OCI-LY3 (cell line): ENCODE data around the gene ANKRD11.

Source experiments
- H2AFZ ChIP-seq: fragments of 200-600, 300-600 bp; shearing (Covaris generic); 2 replicates; pipeline ENCODE4 v1.6.0; 2014; ENCODE audit warnings: antibody characterized with exemption, low read depth, low read length
- H3K27ac ChIP-seq: fragments of 200-600, 300-600 bp; sonication (generic); 2 replicates; pipeline ENCODE4 v1.5.1; 2014; ENCODE audit warnings: mild to moderate bottlenecking, low read length, moderate library complexity, mixed read lengths
- H3K27me3 ChIP-seq: fragments of 200-600, 300-600 bp; sonication (generic); 2 replicates; pipeline ENCODE4 v1.6.1; 2014; ENCODE audit warnings: low read depth, low read length, mixed read lengths
- H3K36me3 ChIP-seq: fragments of 200-600, 300-600 bp; sonication (generic); replicated peaks from 2 replicates; pipeline ENCODE3; 2014; ENCODE audit warnings: low read depth, low read length, mixed read lengths
- H3K4me1 ChIP-seq: fragments of 300-600, 200-600 bp; sonication (generic); 2 replicates; pipeline ENCODE4 v1.6.1; 2014; ENCODE audit warnings: low read length, mixed read lengths
- H3K4me2 ChIP-seq: fragments of 200-600, 300-600 bp; sonication (generic); 2 replicates; pipeline ENCODE4 v1.6.1; 2014; ENCODE audit warnings: low read length, mixed read lengths
- H3K4me3 ChIP-seq: fragments of 300-600, 200-600 bp; sonication (generic); 2 replicates; pipeline ENCODE4 v1.5.1; 2014; ENCODE audit warnings: antibody characterized with exemption, mild to moderate bottlenecking, low read length, moderate library complexity
- H3K79me2 ChIP-seq: fragments of 300-600, 200-600 bp; shearing (Covaris generic); 2 replicates; pipeline ENCODE4 v1.6.1; 2014; ENCODE audit warnings: mild to moderate bottlenecking, low read length, mixed read lengths
- H3K9ac ChIP-seq: fragments of 300-600, 200-600 bp; shearing (Covaris generic); 2 replicates; pipeline ENCODE4 v1.6.0; 2014; ENCODE audit warnings: mild to moderate bottlenecking, low read length, moderate library complexity
- H3K9me3 ChIP-seq: fragments of 200-600, 300-600 bp; shearing (Covaris generic); 2 replicates; pipeline ENCODE4 v1.6.1; 2014; ENCODE audit warnings: low read length, mixed read lengths; ENCODE audit not compliant: insufficient read depth
- H4K20me1 ChIP-seq: fragments of 200-600, 300-600 bp; sonication (generic); 2 replicates; pipeline ENCODE4 v1.6.1; 2016; ENCODE audit warnings: low read length, mixed read lengths; ENCODE audit not compliant: insufficient read depth
- CTCF ChIP-seq: fragments of 200-600, 300-600 bp; sonication (generic); IDR thresholded peaks from 2 replicates; pipeline ENCODE4 v1.5.1; 2014; ENCODE audit warnings: antibody characterized with exemption, low read length, low read depth
- EZH2phosphoT487 ChIP-seq: fragments of 200-600 bp; shearing (Covaris generic); IDR thresholded peaks from 2 replicates; pipeline ENCODE4 v1.6.1; 2018; ENCODE audit warnings: antibody characterized with exemption, mixed run types, low read depth

The ANKRD11 gene

DNA sequence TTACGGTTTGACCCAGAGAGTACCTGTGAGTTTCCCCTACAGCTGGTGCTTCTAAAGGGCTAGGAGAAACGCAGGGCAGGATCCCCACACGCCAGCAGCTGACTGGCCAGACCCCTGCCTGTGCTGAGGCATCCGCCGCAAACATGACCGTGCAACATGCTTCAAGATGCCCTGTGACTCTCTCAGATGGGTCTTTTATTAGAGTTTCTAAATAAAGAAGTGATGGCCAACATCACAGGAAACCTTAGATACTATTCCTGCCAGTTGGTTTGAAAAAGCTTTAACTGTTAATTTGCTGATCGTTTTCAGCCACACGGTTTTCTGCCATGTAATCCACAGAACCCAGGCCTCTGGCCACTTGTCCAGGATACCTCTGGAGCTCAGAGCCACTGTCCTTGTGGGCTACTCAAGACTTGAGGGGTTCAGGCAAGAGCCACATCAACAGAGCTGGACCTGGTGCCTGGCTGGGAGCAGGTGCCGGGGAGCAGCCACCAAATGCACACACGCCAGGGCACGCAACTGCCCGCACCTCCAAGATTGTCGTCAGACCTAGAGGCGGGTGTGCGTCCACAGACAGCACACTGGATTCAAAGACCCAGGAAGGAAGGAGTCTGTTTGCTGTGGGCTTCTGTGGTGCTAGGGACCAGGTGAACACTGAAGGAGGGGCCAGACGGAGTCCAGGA is 154.4 kb downstream of the ANKRD11 start:
- H3K4me2 ChIP-seq = no peak overlapping the region

GRCh38 chr16:89334988-89335802 is 155.2 kb downstream of the ANKRD11 start:
- H3K79me2 ChIP-seq = peaks cover 99% of the 10 kb centered on the region
- H3K27ac ChIP-seq = no peak overlapping the region
- no peaks in the 10 kb centered on the region for H3K27me3 ChIP-seq
- H3K4me2 ChIP-seq = no peak overlapping the region
- no peak overlapping the region for H3K4me3 ChIP-seq
- H3K4me1 ChIP-seq = no peaks in the 10 kb centered on the region
- TF ChIP-seq CTCF (no peak), EZH2phosphoT487 (no peak)
- peaks cover 1% of the 10 kb centered on the region for H3K36me3 ChIP-seq
- no peaks in the 10 kb centered on the region for H3K9me3 ChIP-seq
- H2AFZ ChIP-seq = no peak overlapping the region
- peaks cover 96% of the 10 kb centered on the region for H4K20me1 ChIP-seq
- H3K9ac ChIP-seq = no peak overlapping the region

More for the DNA sequence above, 154.4 kb downstream of the ANKRD11 start:
- H2AFZ ChIP-seq = no peak overlapping the region
- H3K79me2 ChIP-seq = peaks cover 99% of the 10 kb centered on the region
- H3K4me3 ChIP-seq = no peak overlapping the region
- no peaks in the 10 kb centered on the region for H3K27me3 ChIP-seq
- no peaks in the 10 kb centered on the region for H3K4me1 ChIP-seq
- no peak overlapping the region for H3K9ac ChIP-seq
- H3K9me3 ChIP-seq = no peaks in the 10 kb centered on the region
- no peaks in the 10 kb centered on the region for H3K36me3 ChIP-seq
- H4K20me1 ChIP-seq = peaks cover 96% of the 10 kb centered on the region
- TF ChIP-seq EZH2phosphoT487 (no peak), CTCF (no peak)
- no peak overlapping the region for H3K27ac ChIP-seq

GRCh38 chr16:89334461-89334860 is 155.9 kb downstream of the ANKRD11 start:
- peaks cover 98% of the 10 kb centered on the region for H3K79me2 ChIP-seq
- H4K20me1 ChIP-seq = peaks cover 94% of the 10 kb centered on the region
- H3K27ac ChIP-seq = no peak overlapping the region
- no peak for TF ChIP-seq EZH2phosphoT487
- TF ChIP-seq CTCF = no peak
- no peak overlapping the region for H2AFZ ChIP-seq
- no peak overlapping the region for H3K9ac ChIP-seq
- H3K36me3 ChIP-seq = peaks cover 4% of the 10 kb centered on the region
- H3K4me2 ChIP-seq = no peak overlapping the region
- H3K27me3 ChIP-seq = no peaks in the 10 kb centered on the region
- no peaks in the 10 kb centered on the region for H3K9me3 ChIP-seq
- H3K4me3 ChIP-seq = no peak overlapping the region
- H3K4me1 ChIP-seq = no peaks in the 10 kb centered on the region

- peaks cover 94% of the 10 kb centered on the region for H4K20me1 ChIP-seq
Observed at GRCh38 chr16:89334050-89334449, 156.3 kb downstream of the ANKRD11 start.

More at GRCh38 chr16:89334050-89334449, 156.3 kb downstream of the ANKRD11 start:
- Histone ChIP-seq H2AFZ (no peak overlapping the region), H3K27me3 (no peaks in the 10 kb centered on the region), H3K9ac (no peak overlapping the region), H3K36me3 (peaks cover 4% of the 10 kb centered on the region), H3K79me2 (peaks cover 98% of the 10 kb centered on the region), H3K27ac (no peak overlapping the region), H3K9me3 (no peaks in the 10 kb centered on the region), H3K4me1 (no peaks in the 10 kb centered on the region), H3K4me3 (no peak overlapping the region), H3K4me2 (no peak overlapping the region)
- no peak for TF ChIP-seq CTCF
- no peak for TF ChIP-seq EZH2phosphoT487
